PC-3 (cell line): ENCODE results near the gene KCNN4. TPM values are rescaled to one million over a fixed set of nuclear protein-coding genes. Genes with fewer than 3 reads are reported as not detected.

Source experiments
- ATAC-seq: fragments of 200-7000 bp; cut with Tn5 transposase; 2 replicates; pipeline ENCODE4 v1.9.1; 2020; ENCODE audit warnings: mild to moderate bottlenecking, moderate library complexity
- BruUV-seq: library from RNA; stranded (reverse); fragments of 400-500 nt; replicated peaks from 2 replicates; lab custom pipeline; 2021; lab: Mats Ljungman, UMichigan
- CTCF ChIA-PET: fragments of 300-600 bp; sonication (Branson Sonifier 250); formaldehyde crosslinking; loops from one replicate; lab custom pipeline; 2022; ENCODE audit warnings: antibody characterized with exemption; lab: Charles Lee
- POLR2A ChIA-PET: fragments of 300-600 bp; sonication (Branson Sonifier 250); formaldehyde crosslinking; loops from one replicate; lab custom pipeline; 2022; ENCODE audit warnings: antibody characterized with exemption; ENCODE audit not compliant: unreplicated experiment; lab: Charles Lee
- DNase-seq: peaks from one replicate; pipeline ENCODE4 v3.0.0-alpha.2; 2015
- H2AFZ ChIP-seq: fragments of 300-600 bp; sonication (generic); 2 replicates; pipeline ENCODE4 v1.6.0; 2016; ENCODE audit warnings: antibody characterized with exemption, low read length
- H3F3A ChIP-seq: fragments of 300-600 bp; sonication (generic); one replicate; pipeline ENCODE4 v1.6.0; 2017; ENCODE audit warnings: antibody characterized with exemption, low read length, control low read depth, mild to moderate bottlenecking; ENCODE audit not compliant: unreplicated experiment
- H3K27ac ChIP-seq: fragments of 300-600 bp; sonication (generic); 2 replicates; pipeline ENCODE4 v1.5.1; 2016; ENCODE audit warnings: mild to moderate bottlenecking, low read length
- H3K27me3 ChIP-seq: fragments of 300-600 bp; sonication (generic); 2 replicates; pipeline ENCODE4 v1.6.1; 2016; ENCODE audit warnings: low read length, mixed read lengths
- H3K36me3 ChIP-seq: fragments of 300-600 bp; sonication (generic); 2 replicates; pipeline ENCODE4 v1.6.1; 2016; ENCODE audit warnings: low read depth, mixed run types, low read length, mixed read lengths
- H3K4me1 ChIP-seq: fragments of 300-600 bp; sonication (generic); 2 replicates; pipeline ENCODE4 v1.5.1; 2016; ENCODE audit warnings: low read length; ENCODE audit not compliant: insufficient read depth
- H3K4me2 ChIP-seq: fragments of 300-600 bp; sonication (generic); 2 replicates; pipeline ENCODE4 v1.6.0; 2016; ENCODE audit warnings: low read length
- H3K4me3 ChIP-seq: fragments of 300-600 bp; sonication (generic); 2 replicates; pipeline ENCODE4 v1.5.1; 2016; ENCODE audit warnings: mild to moderate bottlenecking, low read length, mixed read lengths
- H3K79me2 ChIP-seq: fragments of 300-600 bp; sonication (generic); 2 replicates; pipeline ENCODE4 v1.6.1; 2017; ENCODE audit warnings: low read length, mixed read lengths
- H3K9ac ChIP-seq: fragments of 300-600 bp; sonication (generic); 2 replicates; pipeline ENCODE4 v1.6.0; 2016; ENCODE audit warnings: mild to moderate bottlenecking, low read length
- H3K9me2 ChIP-seq: fragments of 300-600 bp; sonication (generic); replicated peaks from 2 replicates; pipeline ENCODE4 v1.6.1; 2016; ENCODE audit warnings: mixed run types, low read length, mixed read lengths
- H3K9me3 ChIP-seq: fragments of 300-600 bp; sonication (generic); 2 replicates; pipeline ENCODE4 v1.6.1; 2016; ENCODE audit warnings: low read length, mixed read lengths
- H4K20me1 ChIP-seq: fragments of 300-600 bp; sonication (generic); 2 replicates; pipeline ENCODE4 v1.6.1; 2016; ENCODE audit warnings: low read length, mixed read lengths
- EZH2 ChIP-seq: fragments of 300-600 bp; sonication (generic); IDR thresholded peaks from one replicate; pipeline ENCODE4 v1.6.1; 2017; ENCODE audit warnings: antibody characterized with exemption, mild to moderate bottlenecking, low read length; ENCODE audit not compliant: unreplicated experiment
- EZH2phosphoT487 ChIP-seq: fragments of 300-600 bp; sonication (generic); IDR thresholded peaks from 2 replicates; pipeline ENCODE4 v1.6.1; 2018; ENCODE audit warnings: mild to moderate bottlenecking, antibody characterized with exemption, low read length, borderline replicate concordance
- intact Hi-C: fragments of 100-400 bp; cut with micrococcal nuclease; formaldehyde crosslinking; loops from 2 replicates; pipeline ENCODE4 v1.9.0; 2023
- total RNA-seq: library from RNA; depleted of rRNA; stranded (reverse); fragments of >200 nt; gene quantifications from 2 replicates; pipeline ENCODE4 v1.2.3, GENCODE V29; 2014
- TF ChIP-seq, protein P1 (sequence below): fragments of 300-600 bp; sonication (generic); conservative IDR thresholded peaks from 2 replicates; pipeline ENCODE4 v1.5.1; 2017; ENCODE audit warnings: antibody characterized with exemption, low read depth, mild to moderate bottlenecking, low read length

Gene KCNN4
- total RNA-seq, 1 experiment from 2014 or later: 45.7 TPM

DNA sequence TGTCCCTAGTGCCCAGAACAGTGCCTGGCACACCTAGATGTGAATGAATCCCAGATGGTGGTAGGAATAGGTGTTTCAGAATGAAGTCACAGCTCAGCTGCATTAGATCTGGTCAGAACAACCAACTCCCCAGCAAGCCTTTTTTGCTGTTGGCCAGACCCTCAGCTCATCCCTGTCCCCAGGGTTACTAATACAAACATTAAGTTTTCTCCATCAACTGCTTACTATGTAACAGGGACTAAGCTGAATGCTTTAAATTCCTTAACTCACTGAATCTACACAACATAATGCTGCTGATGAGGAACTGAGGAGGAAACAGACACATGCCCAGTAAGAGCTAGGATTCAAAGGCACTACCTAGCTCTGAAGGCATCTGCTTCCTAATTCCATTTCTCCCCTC lies 44.8 kb downstream of the KCNN4 start:
- no peak for ATAC-seq
- peaks cover 18% of the 10 kb centered on the region for H3K4me1 ChIP-seq
- no peaks in the 10 kb centered on the region for H4K20me1 ChIP-seq
- no peaks in the 10 kb centered on the region for H3K27me3 ChIP-seq
- no peak overlapping the region for H3K9ac ChIP-seq
- H3K9me2 ChIP-seq: no peaks in the 10 kb centered on the region
- no TSS peak for BruUV-seq
- intact Hi-C loops: no loop called here
- TF ChIP-seq, protein P1, sequence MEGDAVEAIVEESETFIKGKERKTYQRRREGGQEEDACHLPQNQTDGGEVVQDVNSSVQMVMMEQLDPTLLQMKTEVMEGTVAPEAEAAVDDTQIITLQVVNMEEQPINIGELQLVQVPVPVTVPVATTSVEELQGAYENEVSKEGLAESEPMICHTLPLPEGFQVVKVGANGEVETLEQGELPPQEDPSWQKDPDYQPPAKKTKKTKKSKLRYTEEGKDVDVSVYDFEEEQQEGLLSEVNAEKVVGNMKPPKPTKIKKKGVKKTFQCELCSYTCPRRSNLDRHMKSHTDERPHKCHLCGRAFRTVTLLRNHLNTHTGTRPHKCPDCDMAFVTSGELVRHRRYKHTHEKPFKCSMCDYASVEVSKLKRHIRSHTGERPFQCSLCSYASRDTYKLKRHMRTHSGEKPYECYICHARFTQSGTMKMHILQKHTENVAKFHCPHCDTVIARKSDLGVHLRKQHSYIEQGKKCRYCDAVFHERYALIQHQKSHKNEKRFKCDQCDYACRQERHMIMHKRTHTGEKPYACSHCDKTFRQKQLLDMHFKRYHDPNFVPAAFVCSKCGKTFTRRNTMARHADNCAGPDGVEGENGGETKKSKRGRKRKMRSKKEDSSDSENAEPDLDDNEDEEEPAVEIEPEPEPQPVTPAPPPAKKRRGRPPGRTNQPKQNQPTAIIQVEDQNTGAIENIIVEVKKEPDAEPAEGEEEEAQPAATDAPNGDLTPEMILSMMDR: no peak
- no peak for TF ChIP-seq EZH2phosphoT487
- TF ChIP-seq EZH2: no peak
- H3K27ac ChIP-seq: no peak overlapping the region
- H3K9me3 ChIP-seq: no peaks in the 10 kb centered on the region
- H3K4me3 ChIP-seq: no peak overlapping the region
- H2AFZ ChIP-seq: no peak overlapping the region
- no peak for DNase-seq
- no peaks in the 10 kb centered on the region for H3F3A ChIP-seq
- peaks cover 38% of the 10 kb centered on the region for H3K36me3 ChIP-seq
- CTCF ChIA-PET: no interaction called here
- no peaks in the 10 kb centered on the region for H3K79me2 ChIP-seq
- POLR2A ChIA-PET: no interaction called here
- H3K4me2 ChIP-seq: no peak overlapping the region

DNA sequence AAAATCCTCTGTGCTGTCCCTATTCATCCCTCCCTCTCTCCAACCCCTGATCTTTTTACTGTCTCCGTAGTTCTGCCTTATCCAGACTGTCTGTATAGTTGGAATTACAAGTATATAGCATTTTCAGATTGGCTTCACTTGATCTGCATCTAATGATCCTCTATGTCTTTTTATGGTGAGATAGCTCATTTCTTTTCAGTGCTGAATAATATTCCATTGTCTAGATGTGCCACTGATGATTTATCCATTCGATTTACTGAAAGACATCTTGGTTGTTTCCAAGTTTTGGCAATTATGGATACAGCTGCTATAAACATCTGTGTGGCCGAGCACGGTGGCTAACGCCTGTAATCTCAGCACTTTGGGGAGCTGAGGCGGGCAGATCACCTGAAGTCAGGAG lies 45.8 kb downstream of the KCNN4 start:
- POLR2A ChIA-PET: no interaction called here
- CTCF ChIA-PET: no interaction called here

DNA sequence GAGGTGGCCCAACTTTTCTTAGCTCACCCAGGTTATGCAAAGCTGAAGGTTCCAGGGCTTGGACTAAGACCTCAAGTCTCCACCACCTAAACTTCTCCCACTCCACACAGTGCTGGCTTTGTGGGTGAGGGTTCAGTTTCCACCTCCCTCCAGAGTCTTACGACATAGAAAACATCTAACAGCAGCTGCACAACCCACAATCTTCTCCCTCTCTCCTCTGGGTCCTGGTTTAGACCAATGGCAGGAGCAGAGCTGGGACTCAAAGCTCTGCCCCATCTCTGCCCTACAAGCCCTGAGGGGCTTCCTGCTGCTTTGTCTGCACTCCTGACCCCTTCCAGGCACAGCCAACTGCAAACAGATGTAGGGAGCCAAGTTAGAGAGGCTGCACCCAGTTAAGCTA lies 48.9 kb downstream of the KCNN4 start:
- DNase-seq: no peak
- Histone ChIP-seq H3K79me2 (no peaks in the 10 kb centered on the region), H2AFZ (no peak overlapping the region), H3K27ac (no peak overlapping the region), H3K9me2 (no peaks in the 10 kb centered on the region), H3K4me2 (no peak overlapping the region), H3F3A (no peaks in the 10 kb centered on the region), H3K4me1 (no peaks in the 10 kb centered on the region), H3K9me3 (no peaks in the 10 kb centered on the region), H3K36me3 (peaks cover 18% of the 10 kb centered on the region; the same call in 1 of the 2 replicates), H3K9ac (no peak overlapping the region), H3K27me3 (no peaks in the 10 kb centered on the region), H4K20me1 (no peaks in the 10 kb centered on the region), H3K4me3 (no peak overlapping the region)
- intact Hi-C loops: no loop called here
- POLR2A ChIA-PET: no interaction called here
- CTCF ChIA-PET: no interaction called here
- TF ChIP-seq EZH2 (no peak), EZH2phosphoT487 (no peak)
- TF ChIP-seq, protein P1: no peak
- ATAC-seq: no peak
- no TSS peak for BruUV-seq

More for the DNA sequence above, 45.8 kb downstream of the KCNN4 start:
- TF ChIP-seq EZH2 (no peak), EZH2phosphoT487 (no peak)
- TF ChIP-seq, protein P1: no peak
- H3K36me3 ChIP-seq: peaks cover 40% of the 10 kb centered on the region
- no peaks in the 10 kb centered on the region for H3K79me2 ChIP-seq
- no peaks in the 10 kb centered on the region for H3K27me3 ChIP-seq
- no peaks in the 10 kb centered on the region for H3K9me3 ChIP-seq
- H3K4me3 ChIP-seq: no peak overlapping the region
- no peak overlapping the region for H3K9ac ChIP-seq
- H3K9me2 ChIP-seq: no peaks in the 10 kb centered on the region
- intact Hi-C loops: no loop called here
- H3K4me2 ChIP-seq: no peak overlapping the region
- no peak for ATAC-seq
- no peaks in the 10 kb centered on the region for H3F3A ChIP-seq
- DNase-seq: no peak
- H2AFZ ChIP-seq: no peak overlapping the region
- no TSS peak for BruUV-seq
- H3K4me1 ChIP-seq: peaks cover 10% of the 10 kb centered on the region
- H3K27ac ChIP-seq: no peak overlapping the region
- H4K20me1 ChIP-seq: no peaks in the 10 kb centered on the region
